ENCODE data around the gene BCL2L12. TPM values are rescaled to one million over a fixed set of nuclear protein-coding genes. Genes with fewer than 3 reads are reported as not detected.

BCL2L12 gene
- total and polyA plus RNA-seq, 4 donors, result 0.89 to 15.0 (median 7.9) TPM

DNA sequence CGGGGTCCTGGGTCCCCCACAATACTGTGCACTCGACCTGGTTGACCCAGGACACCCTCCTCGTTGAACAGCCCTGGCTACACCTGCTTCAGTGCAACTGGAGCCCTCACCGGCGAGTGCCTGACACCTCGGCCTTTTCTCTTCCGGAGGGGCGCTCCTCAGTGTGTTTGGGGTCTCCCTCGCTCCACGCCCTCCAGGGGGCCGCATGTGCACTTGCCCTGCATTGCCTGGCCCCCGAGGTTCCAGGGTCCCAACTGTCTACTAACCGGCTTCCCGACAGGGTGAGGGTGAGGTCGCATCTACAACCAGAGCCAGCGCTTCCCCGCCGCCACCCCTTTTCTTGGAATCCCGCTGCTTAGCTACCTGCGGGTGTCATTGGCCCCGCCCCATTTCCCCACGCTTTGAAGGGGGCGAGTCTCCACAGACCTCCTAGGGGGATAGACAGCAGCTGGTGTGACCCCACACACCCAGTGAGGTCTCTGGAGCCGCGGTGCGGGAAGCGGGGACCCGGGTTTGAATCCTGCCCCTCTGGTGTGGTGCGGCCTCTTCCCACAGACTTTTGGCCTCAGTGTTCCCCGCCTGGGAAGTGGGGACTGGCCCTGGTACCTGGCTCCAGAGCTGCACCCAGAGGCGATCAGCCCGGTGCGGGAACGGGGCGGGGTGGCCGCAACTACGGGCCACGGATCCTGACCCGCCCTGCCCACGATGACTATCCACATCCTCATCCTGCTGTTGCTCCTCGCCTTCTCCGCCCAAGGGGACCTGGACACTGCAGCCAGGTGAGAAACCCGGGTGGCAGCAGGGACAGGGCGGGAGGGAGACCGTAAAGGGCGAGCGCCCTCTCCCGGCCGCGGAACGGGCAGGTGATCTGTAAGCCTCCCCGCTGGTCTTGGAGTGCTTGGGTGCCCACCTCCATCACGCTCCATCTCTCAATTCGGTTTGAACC is 23.7 kb downstream of the BCL2L12 start, which contains the start of gene ADM5:
TSS of gene ADM5 (plus strand) at position 462 of the 946 bp plus-strand sequence. CDS start at position 706, 244 bp downstream.
- Histone ChIP-seq H3K27me3 (ENCODE audit: control insufficient read depth, insufficient read depth, low read length) (peaks cover 6% of the 10 kb centered on the region), H3K9me3 (ENCODE audit: control insufficient read depth, insufficient read depth, low read length) (no peaks in the 10 kb centered on the region), H3K36me3 (ENCODE audit: control insufficient read depth, insufficient read depth, low read length) (peaks cover 62% of the 10 kb centered on the region), H3K4me3 (ENCODE audit: low read depth, low read length) (peak within 1 kb of the TSS; percentile 73), H3K27ac (ENCODE audit: low read depth, low read length) (peak within 1 kb of the TSS; percentile 87), H3K4me1 (ENCODE audit: control insufficient read depth, insufficient read depth, low read length) (peaks cover 47% of the 10 kb centered on the region)
- 21% methylated on average over 54 of the region's 54 CpGs for WGBS (ENCODE audit: insufficient coverage)
- peak in 2 of 6 donors; percentile 75 to 89 for DNase-seq (ENCODE audit: low read depth in 4 of 6, low spot score in 6 of 6)

DNA sequence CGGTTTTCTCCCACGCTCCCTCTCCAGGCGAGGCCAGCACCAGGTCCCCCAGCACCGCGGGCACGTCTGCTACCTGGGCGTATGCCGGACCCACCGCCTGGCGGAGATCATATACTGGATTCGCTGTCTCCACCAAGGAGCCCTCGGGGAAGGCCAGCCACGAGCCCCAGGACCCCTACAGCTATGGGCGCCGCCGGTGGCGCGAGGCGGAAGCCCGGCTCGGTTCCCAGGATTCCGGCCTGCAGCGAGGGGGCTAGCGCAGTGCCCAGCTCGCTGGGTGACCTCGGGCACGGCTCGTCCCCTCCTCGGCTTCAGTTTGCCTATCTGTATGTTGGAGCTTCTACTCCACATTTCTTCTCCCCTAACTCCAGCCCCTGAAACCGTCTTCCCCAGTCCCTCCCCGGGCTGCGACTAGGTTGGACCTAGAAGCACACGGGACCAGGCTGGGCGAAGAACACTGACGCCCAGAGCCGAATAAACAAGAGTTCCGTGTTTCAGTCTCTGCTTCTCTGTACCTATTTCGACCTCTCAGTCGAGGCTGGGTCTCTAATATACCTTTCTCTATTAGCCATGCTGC is 24.4 kb downstream of the BCL2L12 start:
- DNase-seq (ENCODE audit: low read depth in 4 of 6, low spot score in 6 of 6), result no peak
- H3K27ac ChIP-seq (ENCODE audit: low read depth, low read length), result peak overlapping the region; percentile 87
- peak overlapping the region; percentile 73 for H3K4me3 ChIP-seq (ENCODE audit: low read depth, low read length)
- WGBS (ENCODE audit: insufficient coverage), result 2% methylated on average over 39 of the region's 39 CpGs
- peaks cover 6% of the 10 kb centered on the region for H3K27me3 ChIP-seq (ENCODE audit: control insufficient read depth, insufficient read depth, low read length)
- H3K36me3 ChIP-seq (ENCODE audit: control insufficient read depth, insufficient read depth, low read length), result peaks cover 60% of the 10 kb centered on the region
- no peaks in the 10 kb centered on the region for H3K9me3 ChIP-seq (ENCODE audit: control insufficient read depth, insufficient read depth, low read length)
- peaks cover 47% of the 10 kb centered on the region for H3K4me1 ChIP-seq (ENCODE audit: control insufficient read depth, insufficient read depth, low read length)

GRCh38 chr19:49690656-49691242 is 25.0 kb downstream of the BCL2L12 start, which contains the start of gene CPT1C:
TSS of gene CPT1C (plus strand) at chr19:49691116. CDS start at chr19:49692253, 1,137 bp downstream.
- H3K27ac ChIP-seq (ENCODE audit: low read depth, low read length), result peak within 1 kb of the TSS; percentile 87
- H3K27me3 ChIP-seq (ENCODE audit: control insufficient read depth, insufficient read depth, low read length), result peaks cover 6% of the 10 kb centered on the region
- H3K4me1 ChIP-seq (ENCODE audit: control insufficient read depth, insufficient read depth, low read length), result peaks cover 47% of the 10 kb centered on the region
- DNase-seq (ENCODE audit: low read depth in 4 of 6, low spot score in 6 of 6), result peak in 5 of 6 donors; percentile 89 to 99 (median 95)
- 0% methylated on average over 38 of the region's 38 CpGs for WGBS (ENCODE audit: insufficient coverage)
- H3K36me3 ChIP-seq (ENCODE audit: control insufficient read depth, insufficient read depth, low read length), result peaks cover 57% of the 10 kb centered on the region
- H3K9me3 ChIP-seq (ENCODE audit: control insufficient read depth, insufficient read depth, low read length), result no peaks in the 10 kb centered on the region
- H3K4me3 ChIP-seq (ENCODE audit: low read depth, low read length), result peak within 1 kb of the TSS; percentile 73

DNA sequence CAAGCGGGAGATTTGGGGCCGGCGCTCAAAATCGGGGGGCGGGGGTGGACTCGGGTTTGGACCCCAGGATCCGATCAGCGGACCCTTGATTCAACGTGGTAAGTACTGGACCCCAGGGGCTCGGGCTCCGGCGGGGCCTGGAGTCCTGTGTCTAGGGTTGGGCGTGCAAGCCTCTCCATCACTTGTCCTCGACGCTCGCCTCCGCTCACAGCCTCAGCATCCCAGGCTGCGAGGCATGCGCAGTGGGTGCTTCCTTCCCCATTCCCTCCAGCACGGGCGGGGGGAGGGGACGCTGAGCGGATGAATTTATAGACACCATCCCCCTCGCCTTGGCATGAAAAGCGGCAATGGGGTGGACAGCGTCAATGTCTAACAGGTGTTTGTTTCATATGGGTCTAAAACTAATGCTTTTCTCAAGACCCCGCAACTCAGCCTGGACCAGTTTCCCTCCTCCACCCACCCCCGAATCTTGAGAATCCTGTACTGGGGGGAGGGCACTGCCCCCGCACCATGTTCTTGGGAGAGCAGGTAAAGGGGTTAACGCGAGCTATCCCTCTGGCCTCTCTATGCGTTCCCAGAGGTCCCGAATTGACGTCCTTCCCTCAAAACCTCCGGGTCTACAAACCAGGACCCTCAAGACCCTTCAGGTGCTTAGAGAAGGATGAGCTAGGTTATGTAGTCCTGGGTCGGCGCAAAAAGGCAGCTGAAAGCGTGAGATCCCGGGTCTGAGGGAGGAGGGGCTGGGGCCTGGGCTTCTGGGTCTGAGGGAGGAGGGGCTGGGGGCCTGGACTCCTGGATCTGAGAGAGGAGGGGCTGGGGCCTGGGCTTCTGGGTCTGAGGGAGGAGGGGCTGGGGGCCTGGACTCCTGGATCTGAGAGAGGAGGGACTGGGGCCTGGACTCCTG is 25.8 kb downstream of the BCL2L12 start:
- peaks cover 57% of the 10 kb centered on the region for H3K36me3 ChIP-seq (ENCODE audit: control insufficient read depth, insufficient read depth, low read length)
- 1% methylated on average over 29 of the region's 39 CpGs for WGBS (ENCODE audit: insufficient coverage)
- peaks cover 47% of the 10 kb centered on the region for H3K4me1 ChIP-seq (ENCODE audit: control insufficient read depth, insufficient read depth, low read length)
- H3K27me3 ChIP-seq (ENCODE audit: control insufficient read depth, insufficient read depth, low read length), result peaks cover 6% of the 10 kb centered on the region
- peak in 3 of 6 donors; percentile 83 to 98 (median 96) for DNase-seq (ENCODE audit: low read depth in 4 of 6, low spot score in 6 of 6)
- H3K27ac ChIP-seq (ENCODE audit: low read depth, low read length), result peak overlapping the region; percentile 87
- peak overlapping the region; percentile 73 for H3K4me3 ChIP-seq (ENCODE audit: low read depth, low read length)
- no peaks in the 10 kb centered on the region for H3K9me3 ChIP-seq (ENCODE audit: control insufficient read depth, insufficient read depth, low read length)

GRCh38 chr19:49692147-49692506 is 26.4 kb downstream of the BCL2L12 start:
- no peak for DNase-seq (ENCODE audit: low read depth in 4 of 6, low spot score in 6 of 6)
- H3K36me3 ChIP-seq (ENCODE audit: control insufficient read depth, insufficient read depth, low read length), result peaks cover 58% of the 10 kb centered on the region
- H3K9me3 ChIP-seq (ENCODE audit: control insufficient read depth, insufficient read depth, low read length), result no peaks in the 10 kb centered on the region
- no peak overlapping the region for H3K4me3 ChIP-seq (ENCODE audit: low read depth, low read length)
- H3K4me1 ChIP-seq (ENCODE audit: control insufficient read depth, insufficient read depth, low read length), result peaks cover 47% of the 10 kb centered on the region
- WGBS (ENCODE audit: insufficient coverage), result 55% methylated on average over 16 of the region's 16 CpGs
- H3K27ac ChIP-seq (ENCODE audit: low read depth, low read length), result no peak overlapping the region
- peaks cover 6% of the 10 kb centered on the region for H3K27me3 ChIP-seq (ENCODE audit: control insufficient read depth, insufficient read depth, low read length)

DNA sequence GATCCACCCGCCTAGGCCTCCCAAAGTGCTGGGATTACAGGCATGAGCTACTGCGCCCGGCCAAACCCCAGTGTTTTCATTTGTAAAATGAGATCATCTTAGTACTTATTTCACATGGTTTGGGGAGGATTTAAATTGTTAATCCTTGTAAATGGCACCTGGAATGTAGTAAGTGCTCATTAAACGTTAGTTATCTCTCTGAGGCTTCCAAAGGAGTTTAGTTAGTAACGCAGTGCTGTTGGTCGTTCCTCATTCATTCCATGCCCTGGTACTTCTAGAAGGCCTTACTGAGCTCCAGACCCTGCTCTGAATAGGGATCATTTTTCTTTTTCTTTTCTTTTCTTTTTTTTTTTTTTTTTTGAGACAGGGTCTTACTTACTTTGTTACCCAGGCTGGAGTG is 30.4 kb downstream of the BCL2L12 start:
- H3K27ac ChIP-seq (ENCODE audit: low read depth, low read length), result no peak overlapping the region
- H3K4me3 ChIP-seq (ENCODE audit: low read depth, low read length), result no peak overlapping the region
- 93% methylated on average over 3 of the region's 6 CpGs for WGBS (ENCODE audit: insufficient coverage)
- peaks cover 68% of the 10 kb centered on the region for H3K36me3 ChIP-seq (ENCODE audit: control insufficient read depth, insufficient read depth, low read length)
- H3K9me3 ChIP-seq (ENCODE audit: control insufficient read depth, insufficient read depth, low read length), result no peaks in the 10 kb centered on the region
- no peak for DNase-seq (ENCODE audit: low read depth in 4 of 6, low spot score in 6 of 6)
- H3K4me1 ChIP-seq (ENCODE audit: control insufficient read depth, insufficient read depth, low read length), result peaks cover 16% of the 10 kb centered on the region
- no peaks in the 10 kb centered on the region for H3K27me3 ChIP-seq (ENCODE audit: control insufficient read depth, insufficient read depth, low read length)

GRCh38 chr19:49696865-49697264 is 31.1 kb downstream of the BCL2L12 start:
- Histone ChIP-seq H3K9me3 (ENCODE audit: control insufficient read depth, insufficient read depth, low read length) (no peaks in the 10 kb centered on the region), H3K27me3 (ENCODE audit: control insufficient read depth, insufficient read depth, low read length) (no peaks in the 10 kb centered on the region), H3K27ac (ENCODE audit: low read depth, low read length) (no peak overlapping the region), H3K4me1 (ENCODE audit: control insufficient read depth, insufficient read depth, low read length) (peaks cover 9% of the 10 kb centered on the region), H3K36me3 (ENCODE audit: control insufficient read depth, insufficient read depth, low read length) (peaks cover 73% of the 10 kb centered on the region), H3K4me3 (ENCODE audit: low read depth, low read length) (no peak overlapping the region)
- 95% methylated on average over 7 of the region's 7 CpGs for WGBS (ENCODE audit: insufficient coverage)
- DNase-seq (ENCODE audit: low read depth in 4 of 6, low spot score in 6 of 6), result no peak

DNA sequence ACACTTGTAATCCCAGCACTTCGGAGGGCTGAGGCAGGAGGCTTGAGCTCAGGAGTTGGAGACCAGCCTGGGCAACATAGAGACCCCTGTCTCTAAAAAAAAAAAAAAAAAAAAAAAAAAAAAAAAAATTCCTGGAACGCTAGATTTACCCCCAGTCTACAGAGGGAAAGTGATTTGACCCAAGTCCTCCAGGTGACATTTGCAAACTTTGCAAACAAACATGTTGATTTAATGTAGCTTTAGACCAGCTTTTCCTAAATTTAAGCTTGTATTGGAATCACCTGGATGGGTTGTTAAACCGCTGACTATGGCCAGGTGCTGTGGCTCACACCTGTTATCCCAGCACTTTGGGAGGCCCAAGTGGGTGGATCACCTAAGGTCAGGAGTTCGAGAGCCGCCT is 33.6 kb downstream of the BCL2L12 start:
- H3K4me3 ChIP-seq (ENCODE audit: low read depth, low read length), result no peak overlapping the region
- 100% methylated on average over 1 of the region's 5 CpGs for WGBS (ENCODE audit: insufficient coverage)
- H3K36me3 ChIP-seq (ENCODE audit: control insufficient read depth, insufficient read depth, low read length), result peaks cover 74% of the 10 kb centered on the region
- H3K27ac ChIP-seq (ENCODE audit: low read depth, low read length), result no peak overlapping the region
- no peak for DNase-seq (ENCODE audit: low read depth in 4 of 6, low spot score in 6 of 6)
- H3K9me3 ChIP-seq (ENCODE audit: control insufficient read depth, insufficient read depth, low read length), result no peaks in the 10 kb centered on the region
- H3K27me3 ChIP-seq (ENCODE audit: control insufficient read depth, insufficient read depth, low read length), result no peaks in the 10 kb centered on the region
- H3K4me1 ChIP-seq (ENCODE audit: control insufficient read depth, insufficient read depth, low read length), result no peaks in the 10 kb centered on the region

GRCh38 chr19:49700563-49700962 is 34.8 kb downstream of the BCL2L12 start:
- WGBS (ENCODE audit: insufficient coverage), result 42% methylated on average over 6 of the region's 11 CpGs
- H3K4me1 ChIP-seq (ENCODE audit: control insufficient read depth, insufficient read depth, low read length), result no peaks in the 10 kb centered on the region
- DNase-seq (ENCODE audit: low read depth in 4 of 6, low spot score in 6 of 6), result no peak
- H3K4me3 ChIP-seq (ENCODE audit: low read depth, low read length), result no peak overlapping the region
- no peak overlapping the region for H3K27ac ChIP-seq (ENCODE audit: low read depth, low read length)
- H3K27me3 ChIP-seq (ENCODE audit: control insufficient read depth, insufficient read depth, low read length), result no peaks in the 10 kb centered on the region
- H3K9me3 ChIP-seq (ENCODE audit: control insufficient read depth, insufficient read depth, low read length), result no peaks in the 10 kb centered on the region
- H3K36me3 ChIP-seq (ENCODE audit: control insufficient read depth, insufficient read depth, low read length), result peaks cover 80% of the 10 kb centered on the region
